ENCODE data around the gene CTCF. TPM values are rescaled to one million over a fixed set of nuclear protein-coding genes. Genes with fewer than 3 reads are reported as not detected.

CTCF gene
- total RNA-seq, 1 experiment from 2014 or later, result 30.3 TPM

- Histone ChIP-seq H3K4me1 (ENCODE audit: insufficient read depth, low read length) (peaks cover 9% of the 10 kb centered on the region; the same call in 1 of the 2 replicates), H3K27ac (ENCODE audit: low read length) (no peak overlapping the region), H3K27me3 (ENCODE audit: low read length) (no peaks in the 10 kb centered on the region), H3K36me3 (ENCODE audit: low read depth, low read length) (peaks cover 12% of the 10 kb centered on the region), H3K4me3 (ENCODE audit: low read length) (no peak overlapping the region), H3F3A (ENCODE audit: low read length, unreplicated experiment) (no peaks in the 10 kb centered on the region), H3K9ac (ENCODE audit: low read length) (no peak overlapping the region), H3K9me3 (ENCODE audit: low read length) (no peaks in the 10 kb centered on the region), H3K9me2 (replicated peaks; ENCODE audit: low read length) (no peaks in the 10 kb centered on the region), H3K79me2 (ENCODE audit: low read length) (no peaks in the 10 kb centered on the region), H2AFZ (ENCODE audit: low read length) (no peak overlapping the region), H4K20me1 (ENCODE audit: low read length) (no peaks in the 10 kb centered on the region), H3K4me2 (ENCODE audit: low read length) (no peak overlapping the region)
- DNase-seq (no peak), ATAC-seq (no peak)
- POLR2A ChIA-PET (ENCODE audit: unreplicated experiment), result no interaction called here
- no TSS peak for BruUV-seq (replicated peaks)
- CTCF ChIA-PET, result no interaction called here
- intact Hi-C loops (cut with micrococcal nuclease), result no loop called here
- TF ChIP-seq EZH2phosphoT487 (IDR thresholded peaks at IDR 0.05; ENCODE audit: borderline replicate concordance, low read length) (no peak), EZH2 (IDR thresholded peaks at IDR 0.05; ENCODE audit: low read length, unreplicated experiment) (no peak), CTCF (conservative IDR thresholded peaks at IDR 0.05; ENCODE audit: low read depth, low read length) (no peak)
Observed at GRCh38 chr16:67543582-67543981, 18.7 kb upstream of the CTCF start.

- H3F3A ChIP-seq (ENCODE audit: low read length, unreplicated experiment), result no peaks in the 10 kb centered on the region
- TF ChIP-seq EZH2 (IDR thresholded peaks at IDR 0.05; ENCODE audit: low read length, unreplicated experiment) (no peak), CTCF (conservative IDR thresholded peaks at IDR 0.05; ENCODE audit: low read depth, low read length) (no peak), EZH2phosphoT487 (IDR thresholded peaks at IDR 0.05; ENCODE audit: borderline replicate concordance, low read length) (no peak)
- no peaks in the 10 kb centered on the region for H3K79me2 ChIP-seq (ENCODE audit: low read length)
- ATAC-seq, result no peak
- H3K4me1 ChIP-seq (ENCODE audit: insufficient read depth, low read length), result peaks cover 9% of the 10 kb centered on the region; the same call in 1 of the 2 replicates
- POLR2A ChIA-PET (ENCODE audit: unreplicated experiment), result no interaction called here
- no peaks in the 10 kb centered on the region for H3K9me3 ChIP-seq (ENCODE audit: low read length)
- H2AFZ ChIP-seq (ENCODE audit: low read length), result no peak overlapping the region
- no peak overlapping the region for H3K4me3 ChIP-seq (ENCODE audit: low read length)
- H3K9ac ChIP-seq (ENCODE audit: low read length), result no peak overlapping the region
- BruUV-seq (replicated peaks), result no TSS peak
- DNase-seq, result no peak
- intact Hi-C loops (cut with micrococcal nuclease), result no loop called here
- no peaks in the 10 kb centered on the region for H4K20me1 ChIP-seq (ENCODE audit: low read length)
- H3K4me2 ChIP-seq (ENCODE audit: low read length), result no peak overlapping the region
- peaks cover 12% of the 10 kb centered on the region for H3K36me3 ChIP-seq (ENCODE audit: low read depth, low read length)
- CTCF ChIA-PET, result no interaction called here
- H3K9me2 ChIP-seq (replicated peaks; ENCODE audit: low read length), result no peaks in the 10 kb centered on the region
- no peak overlapping the region for H3K27ac ChIP-seq (ENCODE audit: low read length)
- H3K27me3 ChIP-seq (ENCODE audit: low read length), result no peaks in the 10 kb centered on the region
Observed at GRCh38 chr16:67544329-67544841, 17.9 kb upstream of the CTCF start.

- Histone ChIP-seq H3K27ac (ENCODE audit: low read length) (no peak overlapping the region), H3K4me2 (ENCODE audit: low read length) (no peak overlapping the region), H3F3A (ENCODE audit: low read length, unreplicated experiment) (no peaks in the 10 kb centered on the region), H2AFZ (ENCODE audit: low read length) (no peak overlapping the region), H4K20me1 (ENCODE audit: low read length) (no peaks in the 10 kb centered on the region), H3K9me2 (replicated peaks; ENCODE audit: low read length) (no peaks in the 10 kb centered on the region), H3K4me1 (ENCODE audit: insufficient read depth, low read length) (peaks cover 9% of the 10 kb centered on the region; the same call in 1 of the 2 replicates), H3K36me3 (ENCODE audit: low read depth, low read length) (peaks cover 12% of the 10 kb centered on the region), H3K79me2 (ENCODE audit: low read length) (no peaks in the 10 kb centered on the region), H3K4me3 (ENCODE audit: low read length) (no peak overlapping the region), H3K27me3 (ENCODE audit: low read length) (no peaks in the 10 kb centered on the region), H3K9me3 (ENCODE audit: low read length) (no peaks in the 10 kb centered on the region), H3K9ac (ENCODE audit: low read length) (no peak overlapping the region)
- no TSS peak for BruUV-seq (replicated peaks)
- ChIA-PET CTCF (no interaction called here), POLR2A (ENCODE audit: unreplicated experiment) (no interaction called here)
- no peak for TF ChIP-seq EZH2phosphoT487 (IDR thresholded peaks at IDR 0.05; ENCODE audit: borderline replicate concordance, low read length)
- TF ChIP-seq EZH2 (IDR thresholded peaks at IDR 0.05; ENCODE audit: low read length, unreplicated experiment), result no peak
- TF ChIP-seq CTCF (conservative IDR thresholded peaks at IDR 0.05; ENCODE audit: low read depth, low read length), result no peak
- DNase-seq (no peak), ATAC-seq (no peak)
- intact Hi-C loops (cut with micrococcal nuclease), result no loop called here
Observed at GRCh38 chr16:67544844-67545664, 17.3 kb upstream of the CTCF start.
